ENCODE data around the gene FMN2.

DNA sequence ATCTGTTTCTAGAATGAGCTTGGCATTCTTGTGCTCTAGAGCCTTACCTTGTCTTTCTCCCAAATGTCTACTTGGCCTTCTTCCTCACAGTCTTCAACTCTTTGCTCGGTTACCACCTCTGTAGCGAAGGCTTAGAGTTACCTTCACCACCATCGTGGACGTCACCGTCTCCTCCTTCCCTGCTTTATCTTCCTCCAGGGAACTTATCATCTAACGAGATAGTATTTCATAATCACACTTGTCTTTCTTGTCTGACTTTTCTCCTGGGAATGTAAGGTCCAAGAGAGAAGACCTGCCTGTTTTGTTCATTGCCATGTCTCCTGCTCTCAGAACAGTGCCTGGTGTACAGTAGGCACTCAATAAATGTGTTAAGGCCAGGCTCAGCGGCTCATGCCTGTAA is 404.7 kb downstream of the FMN2 start:
- TF ChIP-seq, protein P1, sequence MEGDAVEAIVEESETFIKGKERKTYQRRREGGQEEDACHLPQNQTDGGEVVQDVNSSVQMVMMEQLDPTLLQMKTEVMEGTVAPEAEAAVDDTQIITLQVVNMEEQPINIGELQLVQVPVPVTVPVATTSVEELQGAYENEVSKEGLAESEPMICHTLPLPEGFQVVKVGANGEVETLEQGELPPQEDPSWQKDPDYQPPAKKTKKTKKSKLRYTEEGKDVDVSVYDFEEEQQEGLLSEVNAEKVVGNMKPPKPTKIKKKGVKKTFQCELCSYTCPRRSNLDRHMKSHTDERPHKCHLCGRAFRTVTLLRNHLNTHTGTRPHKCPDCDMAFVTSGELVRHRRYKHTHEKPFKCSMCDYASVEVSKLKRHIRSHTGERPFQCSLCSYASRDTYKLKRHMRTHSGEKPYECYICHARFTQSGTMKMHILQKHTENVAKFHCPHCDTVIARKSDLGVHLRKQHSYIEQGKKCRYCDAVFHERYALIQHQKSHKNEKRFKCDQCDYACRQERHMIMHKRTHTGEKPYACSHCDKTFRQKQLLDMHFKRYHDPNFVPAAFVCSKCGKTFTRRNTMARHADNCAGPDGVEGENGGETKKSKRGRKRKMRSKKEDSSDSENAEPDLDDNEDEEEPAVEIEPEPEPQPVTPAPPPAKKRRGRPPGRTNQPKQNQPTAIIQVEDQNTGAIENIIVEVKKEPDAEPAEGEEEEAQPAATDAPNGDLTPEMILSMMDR (conservative IDR thresholded peaks at IDR 0.05) = no peak
- no peak for TF ChIP-seq ZFX (IDR thresholded peaks at IDR 0.05)
